Kidney (tissue), 14 donors: ENCODE results near the gene SHOC1. TPM values are rescaled to one million over a fixed set of nuclear protein-coding genes. Genes with fewer than 3 reads are reported as not detected.

Experiments
- DNase-seq, 5 donors: peaks; one replicate each; pipeline ENCODE4 v3.0.0-alpha.2; 2013 to 2020
- FAIRE-seq: peaks from 2 replicates; lab custom pipeline; 2012; peaks lifted over from hg19 to GRCh38; lab: Jason Lieb, UNC
- H3K27ac ChIP-seq, 2 donors: one replicate each; pipeline ENCODE4 v1.7.0; 2013; ENCODE audit warnings: low read depth in 2 of 2, low read length in 2 of 2, inconsistent platforms in 1 of 2
- H3K27me3 ChIP-seq: one replicate; pipeline ENCODE4 v1.7.1; 2013; ENCODE audit warnings: low read length, inconsistent platforms; ENCODE audit not compliant: control insufficient read depth, insufficient read depth
- H3K36me3 ChIP-seq, 3 donors: one replicate each; pipeline versions ENCODE4 v1.7.0 to v1.7.1; 2013; ENCODE audit warnings: low read length in 3 of 3, control low read depth in 1 of 3, inconsistent platforms in 1 of 3; ENCODE audit not compliant: insufficient read depth in 3 of 3, control insufficient read depth in 2 of 3
- H3K4me1 ChIP-seq, 3 donors: one replicate each; pipeline versions ENCODE4 v1.7.0 to v1.7.1; 2013; ENCODE audit warnings: low read length in 3 of 3, inconsistent platforms in 1 of 3, low read depth in 1 of 3; ENCODE audit not compliant: control insufficient read depth in 2 of 3, insufficient read depth in 2 of 3
- H3K4me3 ChIP-seq, 3 donors: one replicate each; pipeline versions ENCODE4 v1.7.0 to v1.8.1; 2013; ENCODE audit warnings: low read length in 3 of 3, control low read depth in 1 of 3, inconsistent platforms in 1 of 3
- H3K9ac ChIP-seq, 3 donors: one replicate each; pipeline versions ENCODE4 v1.7.0 to v1.7.1; 2013; ENCODE audit warnings: low read length in 3 of 3, control low read depth in 1 of 3, inconsistent platforms in 1 of 3
- H3K9me3 ChIP-seq, 3 donors: one replicate each; pipeline versions ENCODE4 v1.7.0 to v1.7.1; 2013; ENCODE audit warnings: low read length in 3 of 3, control low read depth in 1 of 3, inconsistent platforms in 1 of 3; ENCODE audit not compliant: control insufficient read depth in 2 of 3, insufficient read depth in 1 of 3
- CTCF ChIP-seq: IDR thresholded peaks from 3 replicates; pipeline ENCODE4 v1.5.1; 2012; ENCODE audit warnings: mild to moderate bottlenecking, moderate library complexity, borderline replicate concordance; ENCODE audit not compliant: insufficient read depth; ENCODE audit errors: extremely low read depth
- intact Hi-C: fragments of 100-400 bp; cut with DNase I; formaldehyde crosslinking; loops from one replicate; pipeline ENCODE4 v1.11.1; 2022
- polyA plus RNA-seq: library from polyadenylated mRNA; stranded (reverse); fragments of 350-450 nt; fragmentation: Illumina TruSeq; extraction: RNeasy Lipid Tissue Mini Kit (QIAGEN cat#74804); gene quantifications from one replicate; pipeline ENCODE4 v1.2.3, GENCODE V29; 2014; ENCODE audit warnings: low read depth, low replicate concordance; ENCODE audit not compliant: insufficient read depth
- total RNA-seq: library from RNA; stranded (reverse); fragmentation: NEBNext Ultra II Directional; extraction: Animal tissue kit (Norgen Biotek cat#: 25700); gene quantifications from one replicate; pipeline ENCODE4 v1.2.1, GENCODE V29; 2021
- donor health status: control.
- donor health status: control.
- donor health status: control.
- donor health status: control.
- donor health status: control.
- donor health status: DM: yes; HTN: yes; CAD: no.
- donor health status: Normal renal cell carcinoma (clear cell type).

SHOC1 gene
- total and polyA plus RNA-seq, 2 donors from 2014 or later, result 0.16 to 2.5 TPM

- no peak for TF ChIP-seq CTCF
- DNase-seq, result peak in 1 of 5 donors; percentile 7
- intact Hi-C loops, result no loop called here
- Histone ChIP-seq H3K9ac (no peak overlapping the region), H3K9me3 (no peaks in the 10 kb centered on the region), H3K36me3 (no peaks in the 10 kb centered on the region), H3K4me3 (no peak overlapping the region), H3K4me1 (no peaks in the 10 kb centered on the region), H3K27ac (no peak overlapping the region), H3K27me3 (no peaks in the 10 kb centered on the region)
- no peak for FAIRE-seq
Observed at GRCh38 chr9:111828193-111828592, 33.5 kb upstream of the SHOC1 start.

GRCh38 chr9:111825468-111826145 lies 30.9 kb upstream of the SHOC1 start:
- H3K4me1 ChIP-seq, result no peaks in the 10 kb centered on the region
- intact Hi-C loops, result no loop called here
- H3K27me3 ChIP-seq, result no peaks in the 10 kb centered on the region
- no peak overlapping the region for H3K4me3 ChIP-seq
- no peak overlapping the region for H3K9ac ChIP-seq
- FAIRE-seq (no peak), DNase-seq (no peak)
- TF ChIP-seq CTCF, result no peak
- H3K27ac ChIP-seq, result no peak overlapping the region
- no peaks in the 10 kb centered on the region for H3K36me3 ChIP-seq
- no peaks in the 10 kb centered on the region for H3K9me3 ChIP-seq

GRCh38 chr9:111821006-111821528 lies 26.3 kb upstream of the SHOC1 start:
- intact Hi-C loops, result no loop called here
- Histone ChIP-seq H3K4me1 (no peaks in the 10 kb centered on the region), H3K4me3 (no peak overlapping the region), H3K27me3 (no peaks in the 10 kb centered on the region), H3K36me3 (no peaks in the 10 kb centered on the region), H3K9ac (no peak overlapping the region), H3K27ac (no peak overlapping the region), H3K9me3 (no peaks in the 10 kb centered on the region)
- no peak for TF ChIP-seq CTCF
- DNase-seq (no peak), FAIRE-seq (no peak)
